ENCODE measurements around the gene MBNL1. TPM values are rescaled to one million over a fixed set of nuclear protein-coding genes. Genes with fewer than 3 reads are reported as not detected.

MBNL1 gene
- total and polyA plus RNA-seq, 2 donors (not counting 3 experiments of a cell fraction or from before 2014, with no cell fraction given) = 179 to 362 TPM

DNA sequence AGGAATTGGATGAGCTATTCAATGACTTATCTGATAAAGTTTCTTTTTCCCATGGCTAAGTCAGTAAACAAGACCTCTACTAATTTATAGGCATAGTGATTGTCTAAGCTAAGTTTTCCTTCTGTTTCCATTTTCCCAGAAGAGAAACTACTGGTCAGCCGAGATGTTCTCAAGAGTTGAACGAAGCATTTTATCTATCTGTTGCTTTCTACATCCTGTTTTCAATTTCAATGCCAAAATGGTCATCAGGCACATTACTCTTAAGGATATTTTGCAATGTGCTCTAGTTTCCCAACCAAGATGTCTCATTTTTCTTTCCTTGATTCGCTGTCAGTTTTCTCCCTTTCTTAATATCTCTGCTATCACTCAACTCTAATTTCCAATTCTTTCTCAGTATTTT, 228.7 kb downstream of the MBNL1 start:
- no peaks in the 10 kb centered on the region for H3K27me3 ChIP-seq (ENCODE audit: control insufficient read depth in 2 of 2, insufficient read depth in 2 of 2, low read length in 2 of 2)
- ChIA-PET POLR2A (no interaction called here), CTCF (interaction anchor here (0.9 to 1.9 kb wide), 3 partner anchors 10 to 27 kb away, joined by 3 to 8 read pairs (median 8); no protein-coding TSS in a partner anchor)
- no peaks in the 10 kb centered on the region for H3K9me1 ChIP-seq (replicated peaks; ENCODE audit: control insufficient read depth, extremely low read depth, insufficient read depth, low read length)
- TF ChIP-seq POLR2A (IDR thresholded peaks at IDR 0.05; ENCODE audit: low read depth, low read length) (no peak), FOS (IDR thresholded peaks at IDR 0.05; ENCODE audit: borderline replicate concordance, insufficient read depth, low read length) (no peak), EZH2 (IDR thresholded peaks at IDR 0.05; ENCODE audit: borderline replicate concordance, low read depth, low read length, severe bottlenecking) (no peak), MYC (IDR thresholded peaks at IDR 0.05; ENCODE audit: low read depth, low read length) (no peak), JUN (IDR thresholded peaks at IDR 0.05; ENCODE audit: borderline replicate concordance, insufficient read depth, insufficient read length, low read depth) (no peak), GATA2 (IDR thresholded peaks at IDR 0.05; ENCODE audit: insufficient read depth, insufficient read length, low read depth, low read length) (no peak), POLR2AphosphoS5 (IDR thresholded peaks at IDR 0.05; ENCODE audit: insufficient read depth, low read depth, low read length) (no peak), CTCF (IDR thresholded peaks at IDR 0.05; ENCODE audit: extremely low read depth in 1 of 2, insufficient read depth in 1 of 2, low read depth in 1 of 2, low read length in 2 of 2) (no peak)
- TF ChIP-seq, protein P1, sequence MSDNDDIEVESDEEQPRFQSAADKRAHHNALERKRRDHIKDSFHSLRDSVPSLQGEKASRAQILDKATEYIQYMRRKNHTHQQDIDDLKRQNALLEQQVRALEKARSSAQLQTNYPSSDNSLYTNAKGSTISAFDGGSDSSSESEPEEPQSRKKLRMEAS (IDR thresholded peaks at IDR 0.05; ENCODE audit: insufficient read depth, insufficient read length) = no peak
- dilution Hi-C loops (cut with MboI; ENCODE audit: extremely low pct_ligation_motif_present, low sequenced_read_pairs) (no loop called here), intact Hi-C loops (cut with micrococcal nuclease) (no loop called here)
- peaks cover 16% of the 10 kb centered on the region for H3K4me1 ChIP-seq (ENCODE audit: control insufficient read depth, extremely low read depth, insufficient read depth, low read length)
- H3K79me2 ChIP-seq (ENCODE audit: control insufficient read depth, insufficient read depth, low read length) = no peaks in the 10 kb centered on the region
- DNase-seq (ENCODE audit: low read depth, low spot score) = peak; percentile 31
- no peak overlapping the region for H3K27ac ChIP-seq (ENCODE audit: insufficient read depth, low read depth, low read length)
- H4K20me1 ChIP-seq (replicated peaks; ENCODE audit: control insufficient read depth, extremely low read depth, insufficient read depth, low read length) = no peaks in the 10 kb centered on the region
- no peak overlapping the region for H2AFZ ChIP-seq (ENCODE audit: low read depth, low read length)
- no peaks in the 10 kb centered on the region for H3K9me3 ChIP-seq (replicated peaks; ENCODE audit: control insufficient read depth, insufficient read depth, low read length)
- no TSS peak for BruUV-seq (replicated peaks)
- no peaks in the 10 kb centered on the region for H3K36me3 ChIP-seq (ENCODE audit: control insufficient read depth in 2 of 2, extremely low read depth in 1 of 2, insufficient read depth in 2 of 2, low read length in 2 of 2)
- H3K4me3 ChIP-seq (replicated peaks in 1 of 3; ENCODE audit: insufficient read depth in 1 of 3, low read depth in 1 of 3, low read length in 3 of 3) = no peak overlapping the region
- no peak overlapping the region for H3K9ac ChIP-seq (replicated peaks; ENCODE audit: extremely low read depth, insufficient read depth, low read length)
- H3K4me2 ChIP-seq (ENCODE audit: insufficient read depth, low read length) = no peak overlapping the region
- no peak for FAIRE-seq
